Measurements from ENCODE around the gene CAPN10.
A peak's percentile ranks its signal among the peaks of the same experiment; 100 is the strongest.
"Not testable (repeated sequence)": the region's sequence is repeated elsewhere in the genome, so short reads cannot be mapped to it uniquely, and the experiment has no call there.

CAPN10 gene

GRCh38 chr2:240586198-240586918 lies at the start of gene CAPN10:
Gene CAPN10, plus strand, starts transcription at chr2:240586734. Its CDS starts 178 bp downstream, at chr2:240586912.
- peak; percentile 97 for DNase-seq

GRCh38 chr2:240538031-240538780 lies 48.3 kb upstream of the CAPN10 start:
- DNase-seq: no peak

- DNase-seq: not testable (repeated sequence)
Observed at GRCh38 chr2:240539101-240539500, 47.4 kb upstream of the CAPN10 start.

- DNase-seq: no peak
Observed at GRCh38 chr2:240539906-240540305, 46.6 kb upstream of the CAPN10 start.

GRCh38 chr2:240551288-240551687 lies 35.2 kb upstream of the CAPN10 start:
- DNase-seq: no peak

GRCh38 chr2:240551811-240552210 lies 34.7 kb upstream of the CAPN10 start:
- no peak for DNase-seq

GRCh38 chr2:240553956-240554480 lies 32.5 kb upstream of the CAPN10 start:
- DNase-seq: no peak

GRCh38 chr2:240554767-240555493 lies 31.6 kb upstream of the CAPN10 start:
- no peak for DNase-seq

- DNase-seq: no peak
Observed at GRCh38 chr2:240555541-240556250, 30.8 kb upstream of the CAPN10 start.

- peak; percentile 48 for DNase-seq
Observed at GRCh38 chr2:240556553-240557100, 29.9 kb upstream of the CAPN10 start.

GRCh38 chr2:240557101-240557751 lies 29.3 kb upstream of the CAPN10 start:
- DNase-seq: no peak

GRCh38 chr2:240557808-240558207 lies 28.7 kb upstream of the CAPN10 start, which contains the start of gene ANKMY1:
Gene ANKMY1, minus strand, starts transcription at chr2:240557988. Its CDS starts 653 bp downstream, at chr2:240557335.
- DNase-seq: no peak

- DNase-seq: no peak
Observed at GRCh38 chr2:240558236-240558761, 28.2 kb upstream of the CAPN10 start.

- DNase-seq: no peak
Observed at GRCh38 chr2:240559286-240559685, 27.2 kb upstream of the CAPN10 start.

GRCh38 chr2:240560084-240560479 lies 26.5 kb upstream of the CAPN10 start, which contains the start of gene DUSP28:
Gene DUSP28, plus strand, starts transcription at chr2:240560357. Its CDS starts 328 bp downstream, at chr2:240560685.
- peak; percentile 93 for DNase-seq

- peak; percentile 98 for DNase-seq
Observed at GRCh38 chr2:240560480-240561324, 25.8 kb upstream of the CAPN10 start.

GRCh38 chr2:240561325-240561971 lies 25.1 kb upstream of the CAPN10 start:
- DNase-seq: peak; percentile 76

GRCh38 chr2:240563231-240563630 lies 23.3 kb upstream of the CAPN10 start:
- DNase-seq: not testable (repeated sequence)

GRCh38 chr2:240563951-240564560 lies 22.5 kb upstream of the CAPN10 start:
- DNase-seq: no peak

Data from DMS53 (cell line).